Activated T-cell treated with anti-CD3 and anti-CD28 coated beads, Interleukin-2, amount 50 U/mL, for 1 hour (primary cell): ENCODE data around the gene TTC9B.
A peak's percentile ranks its signal among the peaks of the same experiment; 100 is the strongest.

Experiments
- DNase-seq: peaks from one replicate; pipeline ENCODE4 v3.0.0-alpha.2; 2020

TTC9B gene

DNA sequence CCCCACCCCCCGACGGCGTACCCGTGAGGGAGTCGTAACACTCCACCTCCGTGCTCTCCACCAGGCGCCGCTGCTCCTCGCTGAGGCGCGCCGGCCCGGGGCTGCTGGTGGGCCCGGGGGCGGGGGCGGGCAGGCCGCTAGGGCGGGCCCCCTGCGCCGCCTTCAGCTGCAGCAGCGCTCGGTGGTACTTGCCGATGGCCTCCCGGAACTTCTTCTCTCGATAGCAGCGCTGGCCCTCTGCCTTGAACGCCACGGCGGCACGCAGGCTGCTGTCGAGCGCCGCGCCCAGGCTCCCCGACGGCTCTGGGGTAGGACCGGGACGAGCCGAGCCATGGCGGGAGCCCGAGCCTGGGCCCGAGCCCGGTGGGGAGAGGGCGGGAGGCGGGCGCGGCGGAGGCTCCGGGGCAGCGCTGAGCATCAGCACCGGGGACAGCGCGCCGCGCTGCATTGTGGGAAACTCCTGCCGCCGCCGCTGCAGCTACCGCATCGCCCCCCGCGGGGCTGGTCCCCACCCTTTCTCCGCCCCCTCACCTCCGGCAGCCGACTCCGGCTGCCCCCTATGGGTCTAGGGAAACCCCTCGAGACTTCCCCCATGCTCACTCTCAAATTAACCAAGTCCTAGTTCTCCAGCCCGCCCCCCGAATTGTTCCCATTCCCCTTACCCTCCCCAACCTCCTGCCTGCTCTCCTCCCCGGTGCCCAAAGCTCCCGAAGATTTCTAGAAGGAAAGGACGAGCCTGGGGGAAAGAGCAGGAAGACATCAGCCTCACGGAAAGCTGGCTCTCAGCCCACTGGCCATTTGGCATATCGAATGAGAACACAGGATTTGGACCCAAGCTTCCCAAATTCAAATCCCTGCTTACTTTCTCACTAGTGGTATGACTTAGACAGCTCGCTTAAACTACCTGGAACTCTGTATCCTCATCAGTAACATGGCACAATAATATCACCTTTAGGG lies at the start of gene TTC9B:
Gene TTC9B, minus strand, starts transcription at position 451 of the 957 bp plus-strand sequence. Its CDS starts 3 bp downstream, at position 448.
- peak; percentile 65 for DNase-seq

DNA sequence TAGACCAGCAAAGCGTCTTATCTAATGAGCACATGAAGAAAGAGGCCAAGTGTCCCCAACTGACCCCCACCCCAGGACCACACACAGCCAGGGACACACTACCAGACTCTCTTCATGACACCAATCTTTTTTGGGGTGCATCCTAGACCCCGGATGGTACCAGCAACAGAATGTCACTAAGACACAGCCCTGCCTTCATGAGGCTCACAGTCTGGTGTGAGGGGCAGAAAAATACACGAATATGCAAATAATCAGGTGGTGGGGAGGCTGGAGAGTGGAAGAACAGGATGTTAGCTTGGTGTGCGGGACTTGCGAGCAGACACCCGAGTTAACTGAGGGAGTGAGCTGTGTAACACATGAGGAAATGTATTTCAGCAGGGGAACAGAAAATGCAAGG lies 49.4 kb upstream of the TTC9B start:
- no peak for DNase-seq

DNA sequence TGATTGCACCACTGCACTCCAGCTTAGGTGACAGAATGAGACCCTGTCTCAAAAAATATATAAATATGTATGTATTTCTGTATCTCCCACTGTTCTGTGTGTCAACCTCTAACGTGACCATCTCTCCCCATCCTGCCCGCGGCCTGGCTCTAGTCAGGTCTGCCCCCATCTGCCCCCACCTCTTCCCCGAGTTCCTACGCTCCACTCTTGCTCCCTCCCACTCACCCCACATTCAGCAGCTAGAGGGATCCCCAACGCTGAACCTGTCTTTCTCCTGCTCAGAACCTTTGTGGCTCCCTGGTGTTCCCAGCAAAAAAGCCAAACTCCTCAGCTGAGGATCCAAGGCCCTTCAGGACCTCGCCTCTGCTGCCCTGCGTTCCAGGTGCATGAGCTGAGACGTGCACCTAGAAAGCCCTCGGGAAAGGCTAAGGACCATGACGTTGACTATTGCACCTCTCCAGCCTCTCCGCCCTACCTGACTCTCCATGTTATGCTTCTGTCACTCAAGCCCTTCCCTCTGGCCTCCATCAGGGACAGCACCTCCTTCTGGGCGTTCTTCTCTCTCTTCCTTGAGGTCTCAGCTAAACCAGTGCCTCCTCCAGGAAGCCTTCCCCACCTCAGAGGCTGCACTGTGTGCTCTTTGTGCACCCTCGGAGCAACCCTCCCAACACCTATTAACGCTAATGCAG lies 48.9 kb upstream of the TTC9B start:
- no peak for DNase-seq

DNA sequence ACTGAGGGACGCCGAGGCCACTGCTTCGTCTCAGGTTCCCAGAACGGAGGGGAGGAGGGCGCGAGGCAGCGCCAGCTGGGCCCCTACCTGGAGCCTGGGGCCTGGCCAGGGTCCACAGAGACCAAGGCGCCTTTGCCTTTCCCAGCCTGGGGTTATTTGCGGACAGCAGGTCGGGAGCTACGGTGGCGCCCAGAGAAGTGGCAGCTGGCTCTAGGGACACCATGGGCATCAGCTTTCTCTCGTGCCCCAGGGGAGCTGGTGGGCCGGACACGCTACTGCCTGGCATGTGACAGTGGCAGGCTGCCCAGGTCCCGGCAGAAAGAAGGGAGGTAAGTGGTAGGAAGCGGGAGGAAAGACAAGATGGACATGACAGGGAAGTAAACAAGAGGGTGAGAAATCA lies 47.9 kb upstream of the TTC9B start:
- no peak for DNase-seq

DNA sequence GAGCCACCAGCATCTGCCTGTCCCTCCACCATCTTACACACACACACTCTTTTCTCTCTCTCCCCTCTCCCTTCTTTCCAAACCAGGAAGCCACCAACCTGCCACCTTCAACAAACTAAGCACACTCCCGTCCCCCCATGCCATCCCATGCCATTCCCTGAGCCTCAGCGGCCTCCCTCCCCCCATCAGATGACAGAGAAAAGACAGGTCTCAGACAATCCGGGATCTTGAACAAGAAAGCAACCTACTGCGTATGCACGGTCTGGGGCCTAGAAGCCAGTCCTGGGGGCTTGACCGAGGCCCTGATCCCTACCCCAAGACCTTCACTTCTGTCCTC lies 47.5 kb upstream of the TTC9B start:
- no peak for DNase-seq

DNA sequence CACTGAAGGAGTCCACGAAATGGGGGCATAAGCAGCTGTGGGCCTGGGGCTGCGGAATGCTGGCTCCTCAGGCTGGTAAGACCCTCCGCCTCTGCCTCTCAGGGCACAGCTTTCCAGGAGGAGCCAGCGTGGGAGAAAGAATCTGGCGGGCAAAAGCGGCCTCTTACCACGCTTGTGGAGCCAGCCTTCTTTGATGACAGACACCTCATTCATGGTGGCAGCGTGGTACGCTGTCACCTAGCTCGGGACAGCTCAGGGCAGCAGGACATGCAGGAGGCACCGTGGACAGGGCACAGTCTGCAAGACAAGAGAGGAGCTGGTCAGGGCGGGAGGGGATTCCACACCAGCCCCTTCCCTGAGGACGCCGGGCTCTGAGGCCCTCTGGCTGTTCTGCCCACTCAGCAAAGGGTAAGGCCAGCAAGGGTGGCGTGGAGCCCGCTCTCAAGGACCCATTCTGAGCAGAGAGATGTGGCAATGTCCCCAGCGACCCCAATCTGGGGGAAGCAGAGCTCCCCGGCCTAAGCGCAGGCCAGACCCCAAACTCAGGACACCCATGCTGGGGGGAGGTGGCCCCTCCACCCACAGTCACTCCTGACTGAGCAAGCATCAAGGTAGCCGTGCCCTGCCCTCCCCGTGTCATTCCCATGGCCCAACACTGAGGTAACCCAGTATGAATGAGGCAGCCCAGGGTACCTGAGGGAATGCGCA lies 47.0 kb upstream of the TTC9B start:
- DNase-seq = no peak

DNA sequence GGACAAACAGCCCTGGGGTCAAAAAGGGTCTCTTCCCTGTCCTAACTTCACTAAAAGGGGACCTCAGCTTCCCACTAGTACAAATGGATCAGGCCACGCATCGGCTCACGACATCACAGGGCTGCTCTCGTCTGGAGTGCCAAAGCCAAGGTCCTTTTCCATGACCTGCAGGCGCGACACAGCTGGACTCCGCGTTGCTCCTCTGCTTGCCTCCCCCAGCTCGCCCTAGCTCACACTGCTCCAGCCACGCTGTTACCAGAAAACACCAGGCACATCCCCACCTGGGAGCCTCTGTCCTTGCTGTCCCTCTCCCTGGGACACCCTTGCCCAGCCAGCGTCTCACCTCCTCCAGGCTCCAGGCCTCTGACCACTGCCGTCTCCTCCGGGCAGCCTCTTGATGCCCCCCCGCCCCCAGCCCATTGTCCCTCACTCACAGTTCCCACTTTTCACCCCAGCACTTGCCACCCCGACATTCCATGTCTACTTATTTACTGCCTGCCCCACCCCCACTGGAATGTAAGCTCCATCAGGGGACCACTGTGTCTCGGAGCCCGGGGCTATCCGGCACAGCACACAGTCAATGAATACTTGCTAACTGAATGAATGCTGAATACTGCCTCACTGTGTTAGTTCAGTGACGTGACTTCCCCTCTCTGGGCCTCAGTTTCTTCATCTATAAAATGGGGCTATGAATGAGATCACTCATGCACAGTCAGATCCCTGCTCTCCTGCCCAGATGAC lies 46.3 kb upstream of the TTC9B start:
- no peak for DNase-seq

DNA sequence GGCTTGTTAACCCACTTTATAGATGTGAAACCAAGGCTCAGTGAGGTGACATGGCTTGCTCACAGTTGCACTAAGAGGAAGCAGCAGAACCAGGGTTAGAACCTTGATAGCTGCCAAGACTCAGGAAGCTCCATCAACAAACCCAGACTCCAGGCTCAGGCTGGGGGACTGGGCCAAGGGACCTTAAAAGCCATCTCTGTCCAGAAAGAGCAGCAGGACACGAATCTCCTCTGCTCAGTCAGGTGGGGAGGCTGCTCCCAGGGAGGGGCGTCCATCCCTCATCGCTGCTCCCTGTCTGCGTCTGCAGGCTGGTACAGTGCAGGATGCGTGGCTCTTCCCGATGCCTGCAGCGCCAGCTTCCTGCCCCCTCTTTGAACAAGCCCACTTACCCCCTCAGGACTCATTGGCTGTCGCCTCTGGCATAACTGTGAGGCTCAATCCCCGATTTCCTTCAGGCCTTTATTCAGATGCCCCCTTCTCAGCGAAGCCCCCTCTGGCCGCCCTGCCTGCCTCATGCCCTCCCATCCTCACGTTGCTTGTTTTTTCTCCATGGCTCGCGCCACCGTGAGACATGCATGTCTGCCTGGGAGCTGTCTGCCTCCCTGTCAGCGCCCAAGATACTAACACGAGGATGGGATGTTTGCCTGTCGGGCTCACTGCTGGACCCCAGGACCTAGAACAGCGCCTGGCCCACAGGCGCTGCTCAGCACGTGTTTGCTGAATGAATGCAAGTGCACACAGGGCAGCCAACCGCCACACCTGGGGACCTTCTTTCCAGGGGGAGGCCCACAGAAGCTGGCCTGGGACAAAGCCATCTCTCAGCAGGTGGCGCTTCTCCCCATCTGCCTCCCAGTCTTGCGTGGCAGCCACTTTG lies 45.5 kb upstream of the TTC9B start:
- no peak for DNase-seq

DNA sequence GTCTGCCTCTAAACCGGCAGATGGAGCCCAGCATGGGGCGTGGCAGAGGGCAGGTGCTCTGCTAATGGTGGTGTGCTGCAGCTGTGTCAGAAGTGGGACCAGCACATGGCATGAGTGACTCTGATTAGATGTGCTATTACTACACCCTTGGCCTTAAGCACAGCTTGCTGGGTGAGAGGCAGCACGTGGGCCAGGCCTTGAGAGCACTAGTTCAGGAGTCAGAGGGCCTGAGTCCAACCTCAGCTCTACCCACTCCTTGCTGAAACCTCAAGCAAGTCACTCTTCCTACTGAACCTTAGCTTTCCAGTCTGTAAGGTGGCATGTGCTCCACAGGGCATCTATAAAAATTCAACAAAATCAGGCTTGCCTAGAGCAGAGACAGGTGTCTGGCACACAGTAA lies 44.2 kb upstream of the TTC9B start:
- DNase-seq = no peak

DNA sequence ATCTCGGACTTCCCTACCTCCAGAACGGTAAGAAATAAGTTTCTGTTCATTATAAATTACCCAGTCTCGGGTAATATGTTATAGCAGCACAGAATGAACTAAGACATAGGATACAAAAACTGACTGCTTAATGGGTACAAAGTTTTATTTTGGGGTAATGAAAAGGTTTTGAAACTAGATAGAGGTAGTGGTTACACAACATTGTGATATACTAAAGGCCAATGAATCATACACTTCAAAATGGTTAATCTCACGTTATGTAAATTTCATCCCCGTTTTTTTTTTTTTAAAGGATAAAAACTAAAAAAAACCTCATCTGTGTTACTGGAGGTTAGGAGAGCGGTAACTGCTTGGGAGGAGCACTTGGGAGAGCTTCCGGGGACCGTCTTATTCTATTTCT lies 43.4 kb upstream of the TTC9B start:
- no peak for DNase-seq

DNA sequence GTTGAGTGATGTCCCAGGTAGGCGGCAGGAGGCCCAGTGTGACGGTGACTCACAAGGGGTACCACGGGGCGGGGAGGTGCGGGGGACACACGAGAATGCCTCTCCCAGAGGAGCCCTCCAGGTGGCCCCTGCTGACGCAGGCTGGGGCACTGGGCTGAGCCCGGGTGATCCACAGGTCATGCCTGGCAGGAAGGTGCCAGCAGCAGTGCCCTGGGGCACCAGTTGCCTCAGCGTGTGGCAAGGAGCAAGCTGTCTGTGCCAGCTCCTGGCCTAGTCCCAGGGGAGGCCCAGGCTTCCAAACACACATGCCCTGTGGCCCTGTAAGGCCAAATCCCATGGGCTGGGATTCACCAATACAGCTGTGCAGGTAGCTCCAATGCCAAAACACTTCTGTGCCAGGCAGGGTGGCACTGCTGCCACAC lies 38.9 kb upstream of the TTC9B start:
- DNase-seq = no peak

DNA sequence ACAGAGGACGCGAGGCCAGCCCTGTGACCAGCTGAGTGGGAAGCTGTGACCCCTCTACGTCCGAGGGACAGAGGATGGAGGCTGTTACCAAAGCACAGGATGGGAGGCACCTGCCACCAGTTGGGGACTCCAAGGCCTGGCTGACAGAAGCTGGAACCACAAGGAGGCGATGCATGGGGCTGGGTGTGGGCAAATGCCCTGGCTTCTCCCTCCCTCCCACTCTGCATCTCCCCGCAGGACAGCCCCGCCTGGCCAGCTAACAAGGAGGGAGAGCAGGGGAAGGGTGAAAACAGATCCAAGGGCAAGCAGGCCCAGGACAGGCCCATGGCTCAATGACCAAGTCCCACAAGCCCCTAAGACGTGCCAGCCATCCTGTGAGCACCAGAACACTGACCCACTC lies 38.3 kb upstream of the TTC9B start:
- no peak for DNase-seq

DNA sequence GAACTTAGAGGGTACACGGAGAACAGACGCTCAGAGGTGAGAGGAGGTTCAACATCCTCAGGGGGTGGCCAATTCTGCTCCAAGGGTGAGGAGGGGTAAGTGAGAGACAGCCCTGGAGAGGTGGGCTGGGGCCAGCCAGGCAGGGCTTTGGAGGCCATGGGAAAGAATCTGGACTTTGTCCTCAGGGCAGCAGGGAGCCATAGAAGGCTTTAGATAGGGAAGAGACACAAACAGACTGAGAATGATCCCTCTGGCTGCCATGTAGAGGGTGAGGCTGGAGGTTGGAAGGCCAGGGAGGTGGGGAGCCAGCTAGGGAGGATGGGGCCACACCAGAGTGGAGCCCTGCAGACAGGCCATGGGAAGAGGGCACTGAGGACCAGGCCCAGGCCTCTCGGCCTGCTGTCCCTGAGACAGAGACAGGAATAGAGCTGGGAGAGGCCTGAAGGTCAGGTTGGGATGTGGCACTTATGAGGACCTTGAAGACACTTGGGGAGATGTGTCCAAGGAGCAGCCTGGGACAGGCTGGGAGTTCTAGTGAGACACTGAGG lies 37.5 kb upstream of the TTC9B start:
- DNase-seq = no peak

DNA sequence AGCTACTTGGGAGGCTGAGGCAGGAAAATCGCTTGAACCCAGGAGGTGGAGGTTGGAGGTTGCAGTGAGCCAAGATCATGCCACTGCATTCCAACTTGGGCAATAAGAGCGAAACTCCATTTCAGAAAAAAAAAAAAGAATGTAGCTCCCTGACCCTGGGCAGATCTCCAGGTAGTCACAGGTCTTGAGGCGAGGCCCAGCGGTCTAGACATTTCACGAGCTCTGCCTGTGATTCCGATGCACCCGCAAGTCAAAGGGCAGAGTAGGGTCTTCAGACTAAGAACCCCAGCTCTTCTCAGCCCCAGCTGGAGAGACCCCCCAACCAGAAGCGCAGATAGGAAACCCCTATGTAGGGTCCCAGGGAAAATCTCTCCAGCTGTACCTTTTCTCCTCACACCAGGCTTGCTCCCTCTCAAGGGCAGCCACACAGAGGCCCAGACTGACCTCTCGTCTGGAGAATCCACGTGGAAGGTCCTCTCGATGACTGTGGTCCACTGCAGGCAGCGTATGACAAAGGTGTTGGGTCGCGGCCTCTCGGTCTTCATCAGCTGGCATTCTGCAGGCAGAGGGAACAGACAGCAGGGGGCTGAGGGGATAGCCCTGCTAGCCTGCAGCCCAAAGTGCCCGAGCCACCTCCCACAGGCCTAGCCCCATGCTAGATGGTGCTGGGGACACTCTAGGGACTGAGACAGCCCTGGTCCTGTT lies 36.7 kb upstream of the TTC9B start:
- no peak for DNase-seq

DNA sequence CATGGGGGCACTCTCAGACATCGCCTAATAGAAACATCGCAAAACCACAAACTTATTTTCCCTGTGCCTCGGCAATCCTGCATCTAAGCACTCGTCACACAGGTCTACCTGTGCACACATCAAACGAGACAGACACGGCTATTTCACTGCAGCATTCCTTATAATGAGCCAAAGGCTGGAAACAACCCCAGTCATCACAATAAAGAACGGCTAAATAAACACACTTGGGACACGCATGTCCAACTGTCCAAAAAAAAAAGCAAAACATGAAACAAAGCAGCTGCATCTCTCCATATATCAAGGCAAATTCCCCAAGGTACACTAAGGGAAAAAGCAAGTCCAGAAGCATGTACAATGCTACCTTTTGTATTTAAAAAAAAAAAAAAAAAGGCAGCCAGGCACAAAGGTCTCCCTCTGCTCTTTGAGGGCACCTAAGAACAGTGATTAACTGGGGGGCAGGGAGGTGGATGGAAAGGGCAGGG lies 35.5 kb upstream of the TTC9B start:
- no peak for DNase-seq

DNA sequence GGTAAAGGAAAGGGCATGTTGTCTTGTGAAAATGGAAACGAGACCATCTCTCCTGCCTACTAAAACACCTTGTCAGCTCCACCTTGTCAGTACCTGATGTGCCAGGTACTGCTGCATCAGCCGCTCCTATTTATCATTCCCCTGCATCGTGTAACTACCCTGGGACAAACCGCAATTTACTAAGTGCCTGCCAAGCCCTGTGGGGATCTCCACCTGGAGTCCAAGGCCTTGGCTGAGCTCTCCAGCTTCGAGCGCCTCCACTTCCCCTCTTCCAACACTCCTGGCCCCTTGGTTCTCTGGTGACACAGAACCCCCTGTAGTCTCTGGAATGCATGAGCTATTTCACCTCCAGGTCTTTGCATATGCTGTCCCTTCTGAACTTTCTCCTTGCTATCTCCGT lies 34.2 kb upstream of the TTC9B start:
- DNase-seq = no peak

DNA sequence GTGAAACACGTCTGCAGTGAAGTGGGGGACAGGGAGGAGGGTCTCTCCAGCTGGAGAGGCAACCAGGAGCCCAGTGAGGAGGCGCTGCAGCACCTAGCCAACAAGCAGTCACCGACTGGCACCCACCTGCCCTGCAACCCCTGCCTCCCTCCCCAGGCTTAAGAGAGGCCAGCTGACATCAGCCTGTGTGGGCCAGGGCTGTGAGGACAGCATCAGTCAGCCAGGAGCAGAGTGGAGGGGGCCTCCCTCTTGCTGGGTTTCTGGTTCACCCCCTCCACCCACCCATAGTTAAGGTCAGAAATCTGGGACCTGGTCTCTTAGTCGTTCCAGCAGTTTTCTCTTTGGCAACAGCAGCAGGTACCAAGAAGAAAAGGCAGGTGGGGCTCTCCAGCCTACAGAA lies 33.8 kb upstream of the TTC9B start:
- no peak for DNase-seq

DNA sequence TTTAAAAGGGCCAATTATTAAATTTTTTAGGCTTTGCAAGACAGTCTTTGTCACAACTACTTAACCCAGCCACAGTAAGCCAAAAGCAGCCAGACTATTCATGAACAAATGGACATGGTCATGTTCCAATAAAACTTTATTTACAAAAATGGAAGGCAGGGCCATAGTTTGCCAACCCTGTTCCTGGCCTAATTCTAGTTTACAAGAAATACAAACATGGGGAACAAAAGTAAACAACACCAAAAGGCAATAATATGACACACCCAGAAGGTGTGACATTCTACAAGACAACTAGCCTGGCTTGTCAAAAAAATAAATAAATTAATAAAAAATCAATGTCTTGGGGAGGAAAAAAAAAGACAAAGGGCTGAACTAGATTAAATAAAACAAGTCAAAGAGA lies 33.1 kb upstream of the TTC9B start:
- DNase-seq = no peak

DNA sequence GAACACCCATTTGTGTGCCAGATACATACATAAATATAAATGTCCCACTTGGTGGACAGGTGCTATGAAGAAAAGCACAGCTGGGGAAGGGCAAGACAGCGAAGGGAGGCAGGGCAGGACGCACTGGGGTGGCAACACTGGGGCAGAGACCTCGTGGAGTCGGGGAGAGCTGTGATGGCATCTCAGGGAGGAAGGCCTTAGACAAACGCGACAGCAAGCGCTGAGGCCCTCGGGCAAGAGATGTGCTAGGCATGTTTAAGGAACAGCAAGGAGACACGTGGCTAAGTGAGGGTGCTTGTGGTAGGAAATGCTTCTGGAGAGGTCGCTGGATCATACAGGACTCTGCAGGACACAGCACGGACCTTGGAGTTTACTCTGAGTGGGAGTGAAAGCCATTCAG lies 31.6 kb upstream of the TTC9B start:
- no peak for DNase-seq

DNA sequence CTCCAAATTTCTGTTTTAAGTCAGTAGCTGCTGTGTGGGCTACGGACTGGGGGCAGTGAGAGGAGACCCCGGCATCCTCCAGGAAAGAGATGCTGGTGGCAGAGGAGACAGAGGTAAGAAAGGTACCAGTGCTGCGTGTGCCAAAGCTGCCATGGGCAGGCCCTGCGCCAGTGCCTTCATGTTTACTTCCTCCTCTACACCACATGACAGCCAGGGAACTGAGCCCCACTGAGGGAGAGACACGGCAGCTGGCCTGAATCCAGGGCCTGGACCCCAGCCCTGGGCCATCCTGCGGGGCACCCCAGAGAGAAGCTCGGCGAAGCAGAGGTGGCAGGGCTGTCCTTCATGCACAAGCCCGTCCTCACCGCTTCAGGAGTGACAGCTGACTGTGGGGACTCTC lies 31.0 kb upstream of the TTC9B start:
- no peak for DNase-seq

DNA sequence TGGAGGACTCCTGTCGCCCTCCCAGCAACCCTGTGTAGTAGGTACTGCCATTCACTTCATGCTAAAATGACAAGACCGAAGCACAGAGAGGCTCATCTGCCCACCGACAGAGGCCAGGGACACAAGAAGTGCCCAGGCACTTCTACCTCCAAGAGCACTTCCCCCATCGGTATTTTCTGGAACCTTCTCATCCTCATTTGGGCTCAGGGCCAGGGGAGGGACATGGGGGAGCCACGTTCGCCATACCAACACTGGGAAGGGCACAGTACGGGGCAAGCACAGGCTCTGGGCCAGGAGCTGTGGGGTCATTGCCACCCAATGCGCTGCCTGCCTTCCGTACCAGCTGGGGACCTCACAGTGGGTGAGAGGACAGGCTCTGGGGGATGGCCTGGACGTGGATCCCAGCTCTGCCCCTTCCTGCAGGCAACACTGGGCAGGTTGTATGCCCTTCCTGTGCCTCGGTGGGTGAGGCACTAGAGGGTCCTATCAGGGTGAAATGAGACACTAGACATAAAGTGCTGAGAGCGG lies 29.6 kb upstream of the TTC9B start:
- DNase-seq = no peak
